Loucy (cell line): ENCODE measurements around the gene AAGAB.
A peak's percentile ranks its signal among the peaks of the same experiment; 100 is the strongest.

Experiments used
- H2AFZ ChIP-seq: fragments of 200-600 bp; sonication (generic); 2 replicates; pipeline ENCODE4 v1.6.0; 2016; ENCODE audit warnings: antibody characterized with exemption, mild to moderate bottlenecking, low read length, moderate library complexity
- H3F3A ChIP-seq: fragments of 200-600 bp; 2 replicates; pipeline ENCODE4 v1.6.0; 2016; ENCODE audit warnings: antibody characterized with exemption, low read depth, mild to moderate bottlenecking
- H3K27me3 ChIP-seq: fragments of 200-600 bp; sonication (generic); 2 replicates; pipeline ENCODE4 v1.6.1; 2014; ENCODE audit warnings: low read length, mild to moderate bottlenecking; ENCODE audit not compliant: insufficient read depth, poor library complexity, severe bottlenecking
- H3K36me3 ChIP-seq: fragments of 200-600 bp; sonication (generic); 2 replicates; pipeline ENCODE4 v1.6.1; 2016; ENCODE audit warnings: low read length; ENCODE audit not compliant: insufficient read depth
- H3K4me1 ChIP-seq: fragments of 200-600 bp; sonication (generic); 2 replicates; pipeline ENCODE4 v1.5.1; 2014; ENCODE audit warnings: low read length, mild to moderate bottlenecking; ENCODE audit not compliant: insufficient read depth, poor library complexity, severe bottlenecking
- H3K4me2 ChIP-seq: fragments of 200-600 bp; sonication (generic); 2 replicates; pipeline ENCODE4 v1.6.0; 2014; ENCODE audit warnings: antibody characterized with exemption, low read length, low read depth, mild to moderate bottlenecking; ENCODE audit not compliant: poor library complexity, severe bottlenecking
- H3K4me3 ChIP-seq: fragments of 200-600 bp; sonication (generic); 2 replicates; pipeline ENCODE4 v1.5.1; 2014; ENCODE audit warnings: low read length, mild to moderate bottlenecking, mixed read lengths; ENCODE audit not compliant: poor library complexity, severe bottlenecking
- H3K79me2 ChIP-seq: fragments of 200-600 bp; sonication (generic); 2 replicates; pipeline ENCODE4 v1.6.1; 2014; ENCODE audit warnings: low read length; ENCODE audit not compliant: insufficient read depth
- H3K9ac ChIP-seq: fragments of 200-600 bp; sonication (generic); 2 replicates; pipeline ENCODE4 v1.6.0; 2014; ENCODE audit warnings: mild to moderate bottlenecking, low read depth, low read length, moderate library complexity; ENCODE audit not compliant: poor library complexity, severe bottlenecking
- H3K9me2 ChIP-seq: fragments of 200-600 bp; sonication (generic); replicated peaks from 2 replicates; pipeline ENCODE4 v1.6.1; 2016; ENCODE audit warnings: low read depth, low read length, mixed read lengths
- H3K9me3 ChIP-seq: fragments of 200-600 bp; sonication (generic); 2 replicates; pipeline ENCODE4 v1.6.1; 2014; ENCODE audit warnings: mild to moderate bottlenecking, antibody characterized with exemption, low read length, low read depth; ENCODE audit not compliant: insufficient read depth
- H4K20me1 ChIP-seq: fragments of 200-600 bp; sonication (generic); 2 replicates; pipeline ENCODE4 v1.6.0; 2014; ENCODE audit warnings: antibody characterized with exemption, low read length, mild to moderate bottlenecking; ENCODE audit not compliant: insufficient read depth, poor library complexity, severe bottlenecking
- EZH2phosphoT487 ChIP-seq: fragments of 200-600 bp; IDR thresholded peaks from 2 replicates; pipeline ENCODE4 v1.6.1; 2018; ENCODE audit warnings: antibody characterized with exemption, mild to moderate bottlenecking, moderate library complexity, borderline replicate concordance
- TF ChIP-seq, protein P1 (sequence below): fragments of 200-600 bp; sonication (generic); conservative IDR thresholded peaks from 2 replicates; pipeline ENCODE4 v1.5.1; 2014; ENCODE audit warnings: mild to moderate bottlenecking, antibody characterized with exemption, low read length

Gene AAGAB, protein sequence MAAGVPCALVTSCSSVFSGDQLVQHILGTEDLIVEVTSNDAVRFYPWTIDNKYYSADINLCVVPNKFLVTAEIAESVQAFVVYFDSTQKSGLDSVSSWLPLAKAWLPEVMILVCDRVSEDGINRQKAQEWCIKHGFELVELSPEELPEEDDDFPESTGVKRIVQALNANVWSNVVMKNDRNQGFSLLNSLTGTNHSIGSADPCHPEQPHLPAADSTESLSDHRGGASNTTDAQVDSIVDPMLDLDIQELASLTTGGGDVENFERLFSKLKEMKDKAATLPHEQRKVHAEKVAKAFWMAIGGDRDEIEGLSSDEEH

GRCh38 chr15:67254238-67255175, at the start of gene AAGAB, which contains the start of gene IQCH:
AAGAB (minus strand) TSS chr15:67254661; CDS start chr15:67254631, 30 bp downstream.
IQCH (plus strand) TSS chr15:67254786; CDS start chr15:67254897, 111 bp downstream.
- TF ChIP-seq EZH2phosphoT487: no peak
- TF ChIP-seq, protein P1, sequence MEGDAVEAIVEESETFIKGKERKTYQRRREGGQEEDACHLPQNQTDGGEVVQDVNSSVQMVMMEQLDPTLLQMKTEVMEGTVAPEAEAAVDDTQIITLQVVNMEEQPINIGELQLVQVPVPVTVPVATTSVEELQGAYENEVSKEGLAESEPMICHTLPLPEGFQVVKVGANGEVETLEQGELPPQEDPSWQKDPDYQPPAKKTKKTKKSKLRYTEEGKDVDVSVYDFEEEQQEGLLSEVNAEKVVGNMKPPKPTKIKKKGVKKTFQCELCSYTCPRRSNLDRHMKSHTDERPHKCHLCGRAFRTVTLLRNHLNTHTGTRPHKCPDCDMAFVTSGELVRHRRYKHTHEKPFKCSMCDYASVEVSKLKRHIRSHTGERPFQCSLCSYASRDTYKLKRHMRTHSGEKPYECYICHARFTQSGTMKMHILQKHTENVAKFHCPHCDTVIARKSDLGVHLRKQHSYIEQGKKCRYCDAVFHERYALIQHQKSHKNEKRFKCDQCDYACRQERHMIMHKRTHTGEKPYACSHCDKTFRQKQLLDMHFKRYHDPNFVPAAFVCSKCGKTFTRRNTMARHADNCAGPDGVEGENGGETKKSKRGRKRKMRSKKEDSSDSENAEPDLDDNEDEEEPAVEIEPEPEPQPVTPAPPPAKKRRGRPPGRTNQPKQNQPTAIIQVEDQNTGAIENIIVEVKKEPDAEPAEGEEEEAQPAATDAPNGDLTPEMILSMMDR: no peak
- Histone ChIP-seq H4K20me1 (peaks cover 14% of the 10 kb centered on the region), H3F3A (peaks cover 5% of the 10 kb centered on the region), H3K4me1 (peaks cover 30% of the 10 kb centered on the region), H3K27me3 (no peaks in the 10 kb centered on the region), H3K79me2 (peaks cover 43% of the 10 kb centered on the region), H3K36me3 (no peaks in the 10 kb centered on the region), H2AFZ (peak within 1 kb of the TSS; percentile 98), H3K9me3 (no peaks in the 10 kb centered on the region), H3K9ac (peak within 1 kb of the TSS; percentile 81), H3K4me2 (peak within 1 kb of the TSS; percentile 97), H3K4me3 (peak within 1 kb of the TSS; percentile 86), H3K9me2 (no peaks in the 10 kb centered on the region)

- no peak overlapping the region for H3K9ac ChIP-seq
- no peak for TF ChIP-seq EZH2phosphoT487
- TF ChIP-seq, protein P1: peak; percentile 84
Observed at GRCh38 chr15:67303490-67304363, 49.3 kb upstream of the AAGAB start.

More at GRCh38 chr15:67303490-67304363, 49.3 kb upstream of the AAGAB start:
- no peaks in the 10 kb centered on the region for H3K36me3 ChIP-seq
- H3K9me3 ChIP-seq: no peaks in the 10 kb centered on the region
- H3K9me2 ChIP-seq: no peaks in the 10 kb centered on the region
- no peaks in the 10 kb centered on the region for H3F3A ChIP-seq
- H4K20me1 ChIP-seq: no peaks in the 10 kb centered on the region
- no peak overlapping the region for H2AFZ ChIP-seq
- peaks cover 3% of the 10 kb centered on the region for H3K4me1 ChIP-seq
- H3K79me2 ChIP-seq: no peaks in the 10 kb centered on the region
- no peak overlapping the region for H3K4me2 ChIP-seq
- H3K27me3 ChIP-seq: no peaks in the 10 kb centered on the region
- no peak overlapping the region for H3K4me3 ChIP-seq
